CD4-positive, alpha-beta T cell treated with Interleukin-15 for 1 hour (primary cell): ENCODE data around the gene OGFRL1.

ENCODE experiments used
- DNase-seq: peaks from one replicate; pipeline ENCODE4 v3.0.0-alpha.2; 2020

OGFRL1 gene

GRCh38 chr6:71335544-71335943 is 46.9 kb downstream of the OGFRL1 start:
- DNase-seq = no peak

DNA sequence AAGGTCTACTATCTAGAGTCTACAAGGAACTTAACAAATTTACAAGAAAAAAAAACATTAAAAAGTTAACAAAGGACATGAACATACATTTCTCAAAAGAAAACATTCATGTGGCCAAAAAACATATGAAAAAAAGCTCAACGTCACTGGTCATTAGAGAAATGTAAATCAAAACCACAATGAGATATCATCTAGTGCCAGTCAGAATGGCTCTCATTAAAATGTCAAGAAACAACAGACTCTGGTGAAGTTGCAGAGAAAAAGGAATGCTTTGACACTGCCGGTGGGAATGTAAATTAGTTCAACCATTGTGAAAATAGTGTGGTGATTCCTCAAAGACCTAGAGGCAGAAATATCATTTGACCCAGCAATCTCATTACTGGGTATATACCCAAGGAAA is 48.3 kb downstream of the OGFRL1 start:
- no peak for DNase-seq

DNA sequence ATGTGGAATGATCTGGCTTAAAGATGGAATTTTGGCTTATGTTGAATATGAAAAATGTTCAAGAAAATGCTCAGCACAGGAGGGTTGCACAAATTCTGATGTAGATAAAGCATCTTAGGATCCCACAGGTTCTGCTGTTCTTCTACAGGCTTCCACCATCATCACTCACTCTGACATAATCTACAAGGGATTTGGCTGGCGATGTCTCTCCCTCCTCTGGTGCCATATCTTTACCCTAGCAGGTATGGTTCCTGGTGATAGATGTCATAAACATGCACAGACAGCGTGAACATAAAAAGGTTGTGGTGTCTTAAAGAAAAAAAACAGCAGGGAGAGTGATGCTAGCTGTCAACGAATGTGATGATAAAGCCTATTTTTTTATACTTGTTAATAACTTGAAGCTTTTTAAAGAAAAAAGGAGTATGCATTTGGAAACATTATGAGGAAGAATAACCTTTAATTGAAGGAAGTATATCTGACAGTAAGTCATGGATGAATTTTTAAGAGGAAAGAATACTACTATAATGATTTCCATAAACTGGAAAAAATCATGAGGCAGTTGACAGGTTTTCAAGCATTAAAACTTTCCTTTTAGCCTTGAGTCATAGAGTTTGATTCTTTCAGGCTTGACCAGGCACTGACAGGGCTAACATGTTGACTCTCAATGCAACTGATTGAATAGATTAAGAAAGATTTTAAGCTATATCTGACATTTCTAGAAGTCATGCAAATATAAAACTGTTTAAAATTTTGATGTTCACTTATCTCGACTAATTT is 50.1 kb downstream of the OGFRL1 start:
- DNase-seq = no peak

- no peak for DNase-seq
Observed at GRCh38 chr6:71342772-71343171, 54.2 kb downstream of the OGFRL1 start.

DNA sequence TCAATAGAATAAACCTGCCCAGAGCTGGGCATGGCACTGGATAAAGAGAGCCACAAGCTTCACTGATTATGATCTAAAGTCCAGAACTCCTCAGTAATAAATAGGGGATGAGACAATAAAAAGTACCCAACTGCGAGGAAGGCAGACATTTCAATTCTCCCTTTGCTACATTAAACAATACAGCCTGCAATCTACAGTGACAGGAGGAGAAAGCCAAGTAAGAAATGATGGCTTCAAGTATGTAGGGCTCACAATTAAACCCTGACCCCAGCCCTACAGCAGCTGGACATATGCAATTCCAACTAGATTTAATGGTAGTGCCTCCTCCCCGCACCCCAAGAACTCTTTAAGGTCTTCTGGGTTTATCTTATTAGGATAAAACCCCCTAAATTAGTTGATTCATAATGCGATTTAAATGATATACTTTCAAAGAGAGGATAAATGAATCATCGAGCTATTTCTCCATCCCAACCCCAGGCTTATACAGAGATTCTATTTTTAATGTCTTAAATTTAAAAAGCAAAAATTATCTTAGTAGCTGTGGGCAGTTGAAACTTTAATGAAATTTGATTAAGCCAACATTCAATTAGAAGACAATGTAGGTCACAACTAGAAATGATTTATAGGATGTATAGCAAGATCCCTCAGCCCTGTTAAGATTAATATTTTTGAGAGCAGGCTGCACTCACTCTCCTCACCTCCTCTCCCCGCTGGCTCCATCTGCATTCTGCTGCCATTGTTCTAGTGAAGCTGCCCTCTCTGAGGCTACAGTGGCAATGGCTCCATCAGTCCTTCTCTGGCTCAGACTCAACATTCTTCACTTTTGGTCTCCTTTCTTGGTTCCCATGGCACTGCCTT is 57.1 kb downstream of the OGFRL1 start:
- DNase-seq = no peak

DNA sequence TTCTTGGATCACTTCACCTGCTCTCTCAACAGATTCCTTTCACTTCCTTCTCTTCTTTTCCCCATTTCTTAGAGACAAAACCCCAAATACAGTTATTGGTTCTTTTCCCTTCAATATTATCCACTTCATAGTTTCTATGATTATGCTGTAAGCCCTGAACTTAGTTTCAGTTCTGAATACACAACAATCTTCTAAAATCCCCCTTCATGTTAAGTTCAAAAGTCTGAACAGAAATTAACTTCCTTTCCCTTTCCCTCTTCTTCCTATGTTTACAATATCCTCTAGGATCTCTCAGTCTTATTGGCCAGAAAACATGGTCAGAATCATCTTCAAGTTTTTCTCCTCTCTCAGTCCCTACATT is 57.7 kb downstream of the OGFRL1 start:
- no peak for DNase-seq

GRCh38 chr6:71347119-71347518 is 58.5 kb downstream of the OGFRL1 start:
- no peak for DNase-seq

DNA sequence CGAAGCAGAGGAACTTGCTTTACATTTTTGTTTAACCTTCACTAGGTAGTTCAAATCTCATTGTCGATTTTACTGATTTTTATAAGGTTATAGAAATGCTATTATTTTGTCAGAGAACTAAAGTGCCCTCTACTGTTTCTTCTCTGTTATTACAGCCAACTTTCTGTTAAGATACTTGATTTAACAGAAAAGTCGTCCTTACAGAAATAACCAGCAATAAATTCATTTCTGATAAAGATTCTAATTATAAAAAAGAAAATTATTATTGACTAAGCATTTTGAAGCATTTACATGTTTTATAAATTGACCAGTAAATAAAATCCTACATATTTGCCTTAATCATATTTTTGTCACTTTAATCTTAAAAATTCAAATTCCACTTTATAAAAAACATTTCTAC is 60.8 kb downstream of the OGFRL1 start:
- DNase-seq = no peak

DNA sequence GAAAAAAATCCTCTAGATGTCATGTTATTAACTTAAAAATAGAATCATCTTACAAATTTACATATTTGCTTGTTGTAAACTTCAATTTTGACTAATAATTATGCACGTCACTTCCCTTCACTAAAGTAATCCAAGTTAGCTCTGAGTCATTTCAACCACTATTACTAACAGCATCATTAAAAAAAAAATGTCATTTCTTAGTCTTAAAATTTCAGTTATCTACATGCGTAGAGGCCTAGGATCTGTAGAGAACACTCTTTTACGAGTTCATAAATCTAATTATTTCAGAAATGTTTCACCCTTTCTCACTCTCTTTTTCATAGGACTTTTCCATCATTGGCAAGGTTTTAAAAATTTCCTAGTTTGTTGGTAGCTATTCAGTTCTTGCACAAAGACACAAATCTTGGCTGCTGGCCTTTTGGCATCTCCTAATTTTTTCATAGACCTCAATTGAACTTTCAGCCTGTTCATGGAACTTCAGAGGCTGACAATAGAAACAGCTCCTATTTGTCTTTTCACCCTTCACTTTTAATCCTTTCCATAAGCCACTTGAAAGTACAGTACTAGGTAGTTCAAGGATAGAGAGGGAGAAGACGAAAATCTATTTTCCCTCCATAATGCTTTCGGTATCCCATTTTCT is 61.5 kb downstream of the OGFRL1 start:
- no peak for DNase-seq

DNA sequence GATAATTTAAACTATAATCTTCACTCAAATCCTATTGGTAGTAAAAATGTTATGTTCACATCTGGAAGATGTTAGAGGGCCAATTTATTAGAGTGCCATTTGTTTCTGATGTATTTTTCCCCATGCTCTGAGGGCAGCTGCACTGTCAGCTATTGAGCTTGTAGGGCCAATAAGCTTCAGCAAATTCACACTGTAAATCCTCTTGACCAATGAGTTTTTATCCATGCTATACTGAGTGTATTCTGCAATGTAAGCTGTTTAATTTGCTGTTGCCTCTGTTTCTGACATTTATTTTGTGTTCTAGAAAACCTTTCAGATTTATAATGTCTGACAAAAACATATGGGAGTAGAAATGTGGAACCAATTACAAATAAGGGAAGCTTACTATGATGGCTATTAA is 62.6 kb downstream of the OGFRL1 start:
- DNase-seq = no peak
